GM23248 (cell line): Measurements from ENCODE around the gene TRIM29.

Experiments
- EZH2 ChIP-seq: fragments of 200-600 bp; sonication (generic); IDR thresholded peaks from 2 replicates; pipeline ENCODE4 v1.6.1; 2018; ENCODE audit warnings: antibody characterized with exemption, mild to moderate bottlenecking; ENCODE audit not compliant: insufficient read depth, poor library complexity, severe bottlenecking
- EZH2phosphoT487 ChIP-seq: fragments of 200-600 bp; sonication (generic); IDR thresholded peaks from 2 replicates; pipeline ENCODE4 v1.6.1; 2018; ENCODE audit warnings: antibody characterized with exemption, moderate library complexity, mild to moderate bottlenecking, low read depth; ENCODE audit not compliant: insufficient read depth

DNA sequence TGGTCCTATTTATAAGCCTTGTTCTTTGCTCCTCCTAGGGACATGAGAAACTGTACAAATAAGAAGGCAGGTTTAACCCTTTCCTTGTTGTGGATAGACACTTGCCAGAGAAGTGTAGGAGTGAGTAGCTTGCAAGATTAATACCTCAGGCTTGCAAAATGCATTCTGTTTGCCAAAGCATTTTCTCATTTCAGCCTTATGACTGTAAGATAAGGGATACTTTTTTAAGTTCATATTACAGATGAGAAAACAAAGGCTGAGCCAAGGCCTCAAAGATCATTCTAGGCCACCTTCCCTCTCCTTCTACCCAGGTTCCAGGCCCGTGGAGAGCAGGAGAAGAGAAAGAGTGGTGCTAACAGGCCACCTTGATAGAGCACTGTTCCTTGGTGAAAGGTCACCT, 46.8 kb downstream of the TRIM29 start:
- no peak for TF ChIP-seq EZH2
- no peak for TF ChIP-seq EZH2phosphoT487
